Measurements from ENCODE around the gene TBC1D21.

The TBC1D21 gene

GRCh38 chr15:73873456-73873855 is at the start of gene TBC1D21:
TBC1D21 (plus strand) TSS chr15:73873564; CDS start chr15:73873710, 146 bp downstream.
- no peak within 1 kb of the TSS for H3K4me3 ChIP-seq (ENCODE audit: low read depth, low read length)
- no peak for TF ChIP-seq CTCF (IDR thresholded peaks at IDR 0.05; ENCODE audit: low read depth, low read length)
- in situ Hi-C loops (cut with HindIII; ENCODE audit: low sequenced_read_pairs), result no loop called here
- DNase-seq (ENCODE audit: low read depth, low spot score), result no peak

- in situ Hi-C loops (cut with HindIII; ENCODE audit: low sequenced_read_pairs), result no loop called here
- TF ChIP-seq CTCF (IDR thresholded peaks at IDR 0.05; ENCODE audit: low read depth, low read length), result no peak
- H3K4me3 ChIP-seq (ENCODE audit: low read depth, low read length), result no peak overlapping the region
- no peak for DNase-seq (ENCODE audit: low read depth, low spot score)
These were observed 46.6 kb upstream of the TBC1D21 start for GRCh38 chr15:73826711-73827251.

- no peak overlapping the region for H3K4me3 ChIP-seq (ENCODE audit: low read depth, low read length)
- in situ Hi-C loops (cut with HindIII; ENCODE audit: low sequenced_read_pairs), result no loop called here
- TF ChIP-seq CTCF (IDR thresholded peaks at IDR 0.05; ENCODE audit: low read depth, low read length), result no peak
- no peak for DNase-seq (ENCODE audit: low read depth, low spot score)
These were observed 43.8 kb upstream of the TBC1D21 start for GRCh38 chr15:73829523-73829922.

GRCh38 chr15:73832657-73833056 is 40.7 kb upstream of the TBC1D21 start:
- in situ Hi-C loops (cut with HindIII; ENCODE audit: low sequenced_read_pairs), result no loop called here
- no peak for DNase-seq (ENCODE audit: low read depth, low spot score)

GRCh38 chr15:73836845-73837244 is 36.5 kb upstream of the TBC1D21 start:
- H3K4me3 ChIP-seq (ENCODE audit: low read depth, low read length), result no peak overlapping the region
- in situ Hi-C loops (cut with HindIII; ENCODE audit: low sequenced_read_pairs), result no loop called here
- TF ChIP-seq CTCF (IDR thresholded peaks at IDR 0.05; ENCODE audit: low read depth, low read length), result no peak
- no peak for DNase-seq (ENCODE audit: low read depth, low spot score)

More at GRCh38 chr15:73832657-73833056, 40.7 kb upstream of the TBC1D21 start:
- no peak for TF ChIP-seq CTCF (IDR thresholded peaks at IDR 0.05; ENCODE audit: low read depth, low read length)
- H3K4me3 ChIP-seq (ENCODE audit: low read depth, low read length), result no peak overlapping the region

- no peak for DNase-seq (ENCODE audit: low read depth, low spot score)
- no peak for TF ChIP-seq CTCF (IDR thresholded peaks at IDR 0.05; ENCODE audit: low read depth, low read length)
- in situ Hi-C loops (cut with HindIII; ENCODE audit: low sequenced_read_pairs), result no loop called here
- no peak overlapping the region for H3K4me3 ChIP-seq (ENCODE audit: low read depth, low read length)
These were observed 34.4 kb upstream of the TBC1D21 start for GRCh38 chr15:73838831-73839426.

Data from astrocyte of the spinal cord (primary cell).